SH-SY5Y (cell line): ENCODE measurements around the gene TRIM14.

ENCODE experiments used
- GATA2 ChIP-seq: IDR thresholded peaks from 2 replicates; pipeline ENCODE4 v1.6.1; 2011; ENCODE audit warnings: mild to moderate bottlenecking, low read depth, low read length
- GATA3 ChIP-seq: IDR thresholded peaks from 2 replicates; pipeline ENCODE4 v1.6.1; 2011; ENCODE audit warnings: low read depth, mild to moderate bottlenecking, low read length, moderate library complexity

- TF ChIP-seq GATA2 (no peak), GATA3 (no peak)
Measured at GRCh38 chr9:98127226-98127625, 8.2 kb upstream of the TRIM14 start.
